H1 (cell line): Measurements from ENCODE around the gene ADIPOR2. TPM values are rescaled to one million over a fixed set of nuclear protein-coding genes. Genes with fewer than 3 reads are reported as not detected.

Source experiments
- CTCF ChIA-PET: fragments of 300-600 bp; sonication (Branson Sonifier 250); formaldehyde crosslinking; loops from one replicate; lab custom pipeline; 2021; ENCODE audit not compliant: partially characterized antibody; lab: Charles Lee
- POLR2A ChIA-PET: fragments of 300-600 bp; sonication (Branson Sonifier 250); formaldehyde crosslinking; loops from one replicate; lab custom pipeline; 2021; ENCODE audit warnings: inconsistent platforms; ENCODE audit not compliant: partially characterized antibody; lab: Charles Lee
- DNase-seq, 2 experiments: peaks; one replicate each; pipeline versions ENCODE4 v3.0.0 to v3.0.0-alpha.2; 2010 to 2022; ENCODE audit warnings: low spot score in 2 of 2, low read depth in 1 of 2, mixed read lengths in 1 of 2
- FAIRE-seq: peaks from 2 replicates; lab custom pipeline; 2011; peaks lifted over from hg19 to GRCh38; lab: Jason Lieb, UNC
- H2AFZ ChIP-seq: 2 replicates; pipeline ENCODE4 v1.8.1; 2012; ENCODE audit warnings: low read length, inconsistent platforms
- H2AK5ac ChIP-seq: 2 replicates; pipeline ENCODE4 v1.6.1; 2013; ENCODE audit warnings: low read depth, low read length
- H2BK120ac ChIP-seq: replicated peaks from 2 replicates; pipeline ENCODE3; 2013; ENCODE audit warnings: low read depth, low read length, inconsistent platforms
- H2BK12ac ChIP-seq: 2 replicates; pipeline ENCODE4 v1.6.1; 2013; ENCODE audit warnings: low read depth, low read length
- H2BK15ac ChIP-seq: 2 replicates; pipeline ENCODE4 v1.6.1; 2013; ENCODE audit warnings: low read length
- H2BK20ac ChIP-seq: 2 replicates; pipeline ENCODE4 v1.6.1; 2013; ENCODE audit warnings: low read length
- H2BK5ac ChIP-seq: 2 replicates; pipeline ENCODE4 v1.6.1; 2013; ENCODE audit warnings: low read depth, low read length
- H3K14ac ChIP-seq: 2 replicates; pipeline ENCODE4 v1.6.1; 2013; ENCODE audit warnings: inconsistent platforms; ENCODE audit not compliant: insufficient read length
- H3K18ac ChIP-seq: 2 replicates; pipeline ENCODE4 v1.6.1; 2013; ENCODE audit warnings: low read length; ENCODE audit errors: extremely low read depth
- H3K23ac ChIP-seq: 2 replicates; pipeline ENCODE4 v1.6.1; 2013; ENCODE audit warnings: inconsistent platforms; ENCODE audit not compliant: insufficient read length
- H3K23me2 ChIP-seq: 2 replicates; pipeline ENCODE4 v1.6.1; 2013; ENCODE audit warnings: low read depth, low read length
- H3K27ac ChIP-seq: 2 replicates; pipeline ENCODE4 v1.6.1; 2011; ENCODE audit warnings: low read depth, low read length, inconsistent platforms
- H3K27me3 ChIP-seq, 4 experiments: replicated peaks in 1 of 4; 1 replicate in 1 of 4; 2 replicates in 3 of 4; pipeline versions ENCODE4 v1.6.1 to v1.8.1; 2011 to 2013; ENCODE audit warnings: low read length in 3 of 4, mild to moderate bottlenecking in 3 of 4, inconsistent platforms in 2 of 4, mixed read lengths in 2 of 4, moderate library complexity in 1 of 4; ENCODE audit not compliant: control insufficient read depth in 3 of 4, insufficient read depth in 3 of 4; ENCODE audit errors: extremely low read depth in 1 of 4
- H3K36me3 ChIP-seq, 4 experiments: 2 replicates each; pipeline versions ENCODE4 v1.6.1 to v1.8.1; 2011 to 2013; ENCODE audit warnings: mild to moderate bottlenecking in 4 of 4, low read length in 3 of 4, moderate library complexity in 2 of 4, control low read depth in 1 of 4, inconsistent platforms in 1 of 4; ENCODE audit not compliant: insufficient read depth in 4 of 4, control insufficient read depth in 2 of 4
- H3K4ac ChIP-seq: replicated peaks from 2 replicates; pipeline ENCODE3; 2013; ENCODE audit warnings: low read length, low read depth, mixed read lengths, inconsistent platforms; ENCODE audit not compliant: insufficient read length
- H3K4me1 ChIP-seq, 4 experiments: replicated peaks in 1 of 4; 1 replicate in 1 of 4; 2 replicates in 3 of 4; pipeline versions ENCODE4 v1.6.1 to v1.8.1; 2011 to 2013; ENCODE audit warnings: low read length in 3 of 4, inconsistent platforms in 2 of 4, mixed read lengths in 1 of 4; ENCODE audit not compliant: insufficient read depth in 4 of 4, control insufficient read depth in 3 of 4
- H3K4me2 ChIP-seq, 2 experiments: 2 replicates each; pipeline versions ENCODE4 v1.6.1 to v1.8.1; 2011 to 2013; ENCODE audit warnings: low read depth in 2 of 2, low read length in 2 of 2, control low read depth in 1 of 2, inconsistent platforms in 1 of 2, mild to moderate bottlenecking in 1 of 2; ENCODE audit not compliant: insufficient read depth in 1 of 2
- H3K4me3 ChIP-seq, 4 experiments: fragments of 200-600, 300-600 bp in 1 of 4; sonication (generic), shearing (Covaris generic), sonication (Bioruptor Twin) in 1 of 4; 2 replicates each; pipeline versions ENCODE4 v1.5.1 to v1.8.1; 2011 to 2016; ENCODE audit warnings: low read length in 4 of 4, low read depth in 3 of 4, control low read depth in 2 of 4, inconsistent platforms in 2 of 4, mild to moderate bottlenecking in 2 of 4, mixed read lengths in 1 of 4, moderate library complexity in 1 of 4; ENCODE audit not compliant: insufficient read depth in 2 of 4; ENCODE audit errors: extremely low read depth in 1 of 4
- H3K56ac ChIP-seq: replicated peaks from 2 replicates; pipeline ENCODE3; 2013; ENCODE audit warnings: low read depth, mild to moderate bottlenecking, mixed read lengths, low read length, inconsistent platforms; ENCODE audit not compliant: insufficient read length
- H3K79me1 ChIP-seq: 2 replicates; pipeline ENCODE4 v1.6.1; 2013; ENCODE audit warnings: low read depth, low read length, control low read depth
- H3K79me2 ChIP-seq, 2 experiments: 2 replicates each; pipeline versions ENCODE4 v1.6.1 to v1.8.1; 2012 to 2013; ENCODE audit warnings: low read length in 2 of 2, mild to moderate bottlenecking in 2 of 2, inconsistent platforms in 1 of 2; ENCODE audit not compliant: insufficient read depth in 2 of 2, control insufficient read depth in 1 of 2
- H3K9ac ChIP-seq, 4 experiments: replicated peaks in 1 of 4; 1 replicate in 1 of 4; 2 replicates in 3 of 4; pipeline versions ENCODE4 v1.6.1 to v1.8.1; 2011 to 2013; ENCODE audit warnings: low read depth in 3 of 4, low read length in 3 of 4, control low read depth in 2 of 4, mild to moderate bottlenecking in 2 of 4, moderate library complexity in 2 of 4, inconsistent platforms in 1 of 4; ENCODE audit errors: extremely low read depth in 1 of 4
- H3K9me3 ChIP-seq, 2 experiments: 2 replicates each; pipeline versions ENCODE4 v1.6.1 to v1.8.1; 2012 to 2013; ENCODE audit warnings: mild to moderate bottlenecking in 2 of 2, moderate library complexity in 2 of 2, control low read depth in 1 of 2, inconsistent platforms in 1 of 2, low read depth in 1 of 2, low read length in 1 of 2, mixed read lengths in 1 of 2; ENCODE audit not compliant: insufficient read depth in 2 of 2
- H4K20me1 ChIP-seq, 2 experiments: replicated peaks in 1 of 2; 2 replicates each; pipeline versions ENCODE3 to v1.8.1; 2011 to 2013; ENCODE audit warnings: inconsistent platforms in 2 of 2, low read length in 2 of 2, mild to moderate bottlenecking in 1 of 2; ENCODE audit not compliant: insufficient read depth in 2 of 2, control insufficient read depth in 1 of 2
- H4K5ac ChIP-seq: 2 replicates; pipeline ENCODE4 v1.6.1; 2013; ENCODE audit warnings: low read length, low read depth, mixed read lengths, inconsistent platforms; ENCODE audit not compliant: insufficient read length
- H4K8ac ChIP-seq: 2 replicates; pipeline ENCODE4 v1.8.0; 2013; ENCODE audit warnings: mild to moderate bottlenecking, moderate library complexity, low read length, inconsistent platforms; ENCODE audit not compliant: insufficient read depth; ENCODE audit errors: extremely low read depth
- H4K91ac ChIP-seq: replicated peaks from 2 replicates; pipeline ENCODE3; 2013; ENCODE audit warnings: low read length, mixed read lengths, inconsistent platforms; ENCODE audit not compliant: insufficient read length
- ATF2 ChIP-seq: IDR thresholded peaks from 2 replicates; pipeline ENCODE4 v1.6.1; 2012; ENCODE audit warnings: low read length, inconsistent platforms
- CBX5 ChIP-seq: fragments of 300-800, 300-1000 bp; sonication (generic); IDR thresholded peaks from 2 replicates; pipeline ENCODE4 v1.7.1; 2016; ENCODE audit warnings: antibody characterized with exemption, low read length, low read depth
- CBX8 ChIP-seq: fragments of 300-800, 300-1000 bp; sonication (generic); IDR thresholded peaks from 2 replicates; pipeline ENCODE4 v1.7.1; 2016; ENCODE audit warnings: low read depth, low read length, borderline replicate concordance
- CHD1 ChIP-seq: IDR thresholded peaks from 2 replicates; pipeline ENCODE4 v1.6.1; 2012; ENCODE audit warnings: low read depth, low read length, improper control_type of control experiment
- CREB1 ChIP-seq: IDR thresholded peaks from 2 replicates; pipeline ENCODE4 v1.6.1; 2012; ENCODE audit warnings: inconsistent platforms
- FOSL1 ChIP-seq: IDR thresholded peaks from 2 replicates; pipeline ENCODE4 v1.6.1; 2011; ENCODE audit warnings: mild to moderate bottlenecking, low read depth, low read length, moderate library complexity; ENCODE audit not compliant: insufficient read depth
- JUN ChIP-seq: IDR thresholded peaks from 2 replicates; pipeline ENCODE4 v1.6.1; 2011; ENCODE audit warnings: low read depth, mild to moderate bottlenecking, improper control_type of control experiment, low read length
- NANOG ChIP-seq: IDR thresholded peaks from 2 replicates; pipeline ENCODE4 v1.6.1; 2011; ENCODE audit warnings: low read length, low read depth, mild to moderate bottlenecking, inconsistent platforms; ENCODE audit not compliant: insufficient read depth, poor library complexity, severe bottlenecking
- POLR2AphosphoS5 ChIP-seq: IDR thresholded peaks from 2 replicates; pipeline ENCODE4 v1.6.1; 2011; ENCODE audit warnings: low read depth, low read length
- RXRA ChIP-seq: IDR thresholded peaks from 2 replicates; pipeline ENCODE4 v1.6.1; 2011; ENCODE audit warnings: low read depth, mild to moderate bottlenecking, low read length, moderate library complexity; ENCODE audit not compliant: insufficient read depth
- SP2 ChIP-seq: IDR thresholded peaks from 2 replicates; pipeline ENCODE4 v1.6.1; 2012; ENCODE audit warnings: mild to moderate bottlenecking, low read length, inconsistent platforms
- TCF12 ChIP-seq: IDR thresholded peaks from 2 replicates; pipeline ENCODE4 v1.6.1; 2011; ENCODE audit warnings: low read depth, mild to moderate bottlenecking, low read length
- YY1 ChIP-seq: IDR thresholded peaks from 2 replicates; pipeline ENCODE4 v1.6.1; 2011; ENCODE audit warnings: low read depth, mild to moderate bottlenecking, low read length
- ZNF274 ChIP-seq: IDR thresholded peaks from 2 replicates; pipeline ENCODE4 v1.7.0; 2012; ENCODE audit warnings: low read length, borderline replicate concordance; ENCODE audit errors: extremely low read depth
- WGBS, 2 experiments: shearing (Covaris generic) in 1 of 2; methylation state at CpG; one replicate each; pipeline versions ENCODE4 v1.1.6 to v1.1.7; 2013 to 2015; ENCODE audit warnings: low lambda C conversion rate in 2 of 2, mixed read lengths in 2 of 2, inconsistent platforms in 1 of 2, low coverage in 1 of 2, missing lambda C conversion rate in 1 of 2; ENCODE audit not compliant: insufficient replicate concordance in 2 of 2, insufficient coverage in 1 of 2, insufficient read length in 1 of 2; ENCODE audit errors: extremely low coverage in 1 of 2, missing lambda C conversion rate in 1 of 2; 5-methylcytosine and 5-hydroxymethylcytosine counted together
- polyA plus RNA-seq, 7 experiments: library from polyadenylated mRNA; depleted of rRNA in 3 of 7; stranded (reverse) in 5 of 7; unstranded in 2 of 7; fragments of >200 nt in 5 of 7; fragments of 200-250 nt in 2 of 7; gene quantifications; 1 replicate in 5 of 7; 2 replicates in 1 of 7; 4 replicates in 1 of 7; pipeline versions ENCODE4 v1.2.1 to v1.2.3, GENCODE V29; 2011 to 2013; ENCODE audit warnings: missing spikeins in 2 of 7, mixed read lengths in 2 of 7
- total RNA-seq: library from RNA; stranded (reverse); fragmentation: NEBNext Ultra II Directional; extraction: Animal tissue kit (Norgen Biotek cat#: 25700); gene quantifications from 2 replicates; pipeline ENCODE4 v1.2.1, GENCODE V29; 2021

The ADIPOR2 gene
- total and polyA plus RNA-seq, 2 of the 8 experiments (the other 6 are each of a cell fraction or from before 2014, with no cell fraction given): 17.5 to 50.8 TPM

- no peak overlapping the region for H2AK5ac ChIP-seq
- no peaks in the 10 kb centered on the region for H3K4me1 ChIP-seq
- H4K91ac ChIP-seq: no peak overlapping the region
- H3K9me3 ChIP-seq: no peaks in the 10 kb centered on the region
- no peaks in the 10 kb centered on the region for H3K79me1 ChIP-seq
- H3K27me3 ChIP-seq: no peaks in the 10 kb centered on the region
- DNase-seq (no peak), FAIRE-seq (no peak)
- peaks cover 2 to 4% of the 10 kb centered on the region in 2 experiments for H4K20me1 ChIP-seq
- no peak overlapping the region for H2BK5ac ChIP-seq
- H3K27ac ChIP-seq: no peak overlapping the region
- H3K14ac ChIP-seq: no peak overlapping the region
- H2AFZ ChIP-seq: no peak overlapping the region
- peaks cover 0 to 72% of the 10 kb centered on the region in 2 experiments; a peak in 2 of 4 replicates for H3K79me2 ChIP-seq
- no peak overlapping the region for H3K23ac ChIP-seq
- H2BK20ac ChIP-seq: no peak overlapping the region
- no peak overlapping the region for H2BK12ac ChIP-seq
- no peak overlapping the region for H2BK120ac ChIP-seq
- 87% methylated on average over 3 of the region's 3 CpGs; no CpG with 5 or more reads in 1 of the 2 experiments for WGBS, 2 experiments
- ChIA-PET CTCF (interaction anchor here (1.0 to 1.1 kb wide), 2 partner anchors 37 to 69 kb away, joined by 3 to 4 read pairs; no protein-coding TSS in a partner anchor), POLR2A (no interaction called here)
- no peak overlapping the region for H3K56ac ChIP-seq
- H3K36me3 ChIP-seq: no peaks in the 10 kb centered on the region; a peak in 1 of 8 replicates
- no peak overlapping the region for H4K5ac ChIP-seq
- no peak overlapping the region for H3K4me2 ChIP-seq
- H3K4me3 ChIP-seq: no peak overlapping the region
- H3K9ac ChIP-seq: no peak overlapping the region
- H2BK15ac ChIP-seq: no peak overlapping the region
- H3K18ac ChIP-seq: no peak overlapping the region
- no peak overlapping the region for H4K8ac ChIP-seq
- no peak overlapping the region for H3K4ac ChIP-seq
- no peaks in the 10 kb centered on the region for H3K23me2 ChIP-seq
- TF ChIP-seq JUN (no peak), TCF12 (no peak), NANOG (no peak), CREB1 (no peak), POLR2AphosphoS5 (no peak), YY1 (no peak), SP2 (no peak), CHD1 (no peak), ZNF274 (no peak), RXRA (no peak), CBX5 (no peak), CBX8 (no peak), FOSL1 (no peak), ATF2 (no peak)
Observed at GRCh38 chr12:1726753-1727152, 35.9 kb downstream of the ADIPOR2 start.
